Spinal cord (tissue), 10 donors: Measurements from ENCODE around the gene DLX2. TPM values are rescaled to one million over a fixed set of nuclear protein-coding genes. Genes with fewer than 3 reads are reported as not detected.

Experiments used
- DNase-seq, 6 donors: peaks; one replicate each; pipeline versions ENCODE4 v3.0.0 to v3.0.0-alpha.2; 2013 to 2015; ENCODE audit warnings: low spot score in 6 of 6, low read depth in 4 of 6
- H3K27ac ChIP-seq: one replicate; pipeline ENCODE4 v1.5.1; 2013; ENCODE audit warnings: low read depth, low read length, control low read depth
- H3K27me3 ChIP-seq: one replicate; pipeline ENCODE4 v1.6.1; 2013; ENCODE audit warnings: low read length; ENCODE audit not compliant: control insufficient read depth, insufficient read depth
- H3K36me3 ChIP-seq: one replicate; pipeline ENCODE4 v1.6.1; 2013; ENCODE audit warnings: low read length; ENCODE audit not compliant: control insufficient read depth, insufficient read depth
- H3K4me1 ChIP-seq: one replicate; pipeline ENCODE4 v1.6.1; 2013; ENCODE audit warnings: low read length; ENCODE audit not compliant: control insufficient read depth, insufficient read depth
- H3K4me3 ChIP-seq: one replicate; pipeline ENCODE4 v1.5.1; 2013; ENCODE audit warnings: low read depth, low read length, control low read depth
- H3K9me3 ChIP-seq: one replicate; pipeline ENCODE4 v1.6.1; 2013; ENCODE audit warnings: low read length; ENCODE audit not compliant: control insufficient read depth, insufficient read depth
- WGBS: methylation state at CpG from one replicate; pipeline ENCODE4 v1.1.5; 2013; ENCODE audit warnings: missing lambda C conversion rate; ENCODE audit not compliant: insufficient coverage; 5-methylcytosine and 5-hydroxymethylcytosine counted together
- polyA plus RNA-seq, 2 donors: library from polyadenylated mRNA; unstranded; fragments of 120-200 nt; gene quantifications; one replicate each; pipeline ENCODE4 v1.2.1, GENCODE V29; 2013; ENCODE audit not compliant: insufficient read length in 2 of 2
- total RNA-seq, 2 donors: library from RNA; depleted of rRNA in 1 of 2; stranded (reverse); fragments of 120-200 nt in 1 of 2; fragments of >200 nt in 1 of 2; gene quantifications; one replicate each; pipeline versions ENCODE4 v1.2.3 to v1.2.4, GENCODE V29; 2013 to 2014
- donor health status: healthy.

DLX2 gene
- total and polyA plus RNA-seq, 4 donors = 0.28 TPM; not detected in 3

DNA sequence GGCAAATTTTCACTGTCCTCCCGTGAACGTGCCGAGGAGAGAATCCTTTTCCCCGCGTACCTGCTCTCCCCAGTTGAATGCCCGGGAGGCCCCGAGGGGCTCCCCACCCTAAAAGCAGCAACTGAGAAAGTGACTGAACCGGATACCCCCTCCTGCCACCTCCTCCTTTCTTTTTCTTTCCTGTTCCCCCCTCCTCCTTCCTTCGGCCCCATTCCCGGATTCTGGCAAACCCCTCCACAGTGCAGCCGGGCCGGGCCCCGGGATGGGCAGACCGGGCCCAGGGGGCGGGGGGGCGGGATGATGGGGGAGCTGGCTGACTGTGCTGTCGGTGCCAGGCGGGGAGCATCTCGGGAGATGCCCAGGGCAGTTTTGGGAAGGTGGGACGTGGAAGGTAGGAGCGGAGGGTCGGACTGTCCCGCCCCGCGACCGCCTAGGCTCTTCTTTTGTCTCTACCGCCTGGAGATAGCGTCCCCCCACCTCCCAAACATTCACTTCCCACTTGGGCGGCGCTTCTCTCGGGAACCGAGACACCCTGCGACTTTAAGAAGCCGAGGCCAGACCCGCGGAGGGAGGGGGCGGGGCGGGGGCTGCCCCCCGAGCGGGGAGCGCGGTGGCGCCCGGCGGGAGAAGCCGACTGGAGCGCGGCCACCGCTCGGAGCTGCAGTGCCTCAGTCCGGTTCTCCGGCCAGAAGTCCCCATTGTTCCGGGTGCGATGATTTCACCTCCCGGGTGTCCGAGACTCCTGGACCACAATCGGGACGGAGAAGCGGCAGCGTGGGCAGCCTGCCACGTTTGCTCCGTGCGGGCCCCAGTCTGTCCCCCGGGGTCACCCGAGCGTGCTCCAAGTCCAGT, 8.2 kb downstream of the DLX2 start:
- no peak overlapping the region for H3K27ac ChIP-seq
- H3K4me3 ChIP-seq = peak overlapping the region; percentile 18
- DNase-seq = peak in 1 of 6 donors; percentile 45
- under 1% methylated on average over 62 of the region's 66 CpGs for WGBS
- H3K9me3 ChIP-seq = no peaks in the 10 kb centered on the region
- H3K27me3 ChIP-seq = peaks cover 98% of the 10 kb centered on the region
- H3K4me1 ChIP-seq = peaks cover 45% of the 10 kb centered on the region
- H3K36me3 ChIP-seq = no peaks in the 10 kb centered on the region

DNA sequence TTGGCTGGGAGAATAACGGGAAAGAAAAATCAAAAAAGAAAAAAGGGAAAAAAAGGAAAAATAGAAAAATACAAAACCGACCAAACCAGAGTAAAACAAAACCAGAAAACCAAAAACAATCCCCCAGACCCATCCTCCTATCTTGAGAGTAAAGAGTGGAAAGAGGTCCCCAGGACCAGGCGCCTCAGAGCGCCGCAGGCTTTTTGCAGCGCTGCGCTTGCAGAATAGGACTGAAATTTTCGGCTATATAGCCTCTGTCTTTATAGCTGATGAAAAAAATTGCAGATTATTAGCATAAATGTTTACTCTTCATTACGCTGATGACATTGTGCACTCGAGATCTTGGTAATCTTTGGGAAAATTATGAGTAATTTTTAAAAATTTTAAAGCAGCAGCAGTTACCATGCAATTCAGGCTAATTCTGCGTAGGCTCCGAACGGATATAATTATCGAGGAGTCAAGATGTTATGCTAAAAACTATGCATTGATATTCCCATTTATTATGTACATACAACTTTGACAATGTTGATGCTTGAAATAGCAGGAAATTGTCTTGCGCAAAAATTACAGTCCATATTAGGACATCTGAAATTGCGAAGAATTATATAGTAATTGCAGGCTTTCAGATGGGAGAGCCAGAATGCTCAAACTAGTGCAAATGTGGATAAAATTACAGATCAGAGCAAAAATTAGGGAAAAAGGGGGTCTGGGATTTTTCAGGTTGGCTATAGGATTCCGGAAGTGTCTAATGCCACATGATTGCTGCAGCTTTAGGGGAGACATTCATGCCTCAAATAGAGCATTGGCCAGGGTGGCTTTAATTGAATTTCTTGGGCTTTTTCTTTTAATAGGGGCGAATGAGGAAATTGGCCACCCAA, 9.0 kb downstream of the DLX2 start:
- Histone ChIP-seq H3K27me3 (peaks cover 98% of the 10 kb centered on the region), H3K36me3 (no peaks in the 10 kb centered on the region), H3K4me3 (no peak overlapping the region), H3K27ac (no peak overlapping the region), H3K4me1 (peaks cover 38% of the 10 kb centered on the region), H3K9me3 (no peaks in the 10 kb centered on the region)
- DNase-seq = peak in 2 of 6 donors; percentile 56 to 70
- 5% methylated on average over 3 of the region's 18 CpGs for WGBS

DNA sequence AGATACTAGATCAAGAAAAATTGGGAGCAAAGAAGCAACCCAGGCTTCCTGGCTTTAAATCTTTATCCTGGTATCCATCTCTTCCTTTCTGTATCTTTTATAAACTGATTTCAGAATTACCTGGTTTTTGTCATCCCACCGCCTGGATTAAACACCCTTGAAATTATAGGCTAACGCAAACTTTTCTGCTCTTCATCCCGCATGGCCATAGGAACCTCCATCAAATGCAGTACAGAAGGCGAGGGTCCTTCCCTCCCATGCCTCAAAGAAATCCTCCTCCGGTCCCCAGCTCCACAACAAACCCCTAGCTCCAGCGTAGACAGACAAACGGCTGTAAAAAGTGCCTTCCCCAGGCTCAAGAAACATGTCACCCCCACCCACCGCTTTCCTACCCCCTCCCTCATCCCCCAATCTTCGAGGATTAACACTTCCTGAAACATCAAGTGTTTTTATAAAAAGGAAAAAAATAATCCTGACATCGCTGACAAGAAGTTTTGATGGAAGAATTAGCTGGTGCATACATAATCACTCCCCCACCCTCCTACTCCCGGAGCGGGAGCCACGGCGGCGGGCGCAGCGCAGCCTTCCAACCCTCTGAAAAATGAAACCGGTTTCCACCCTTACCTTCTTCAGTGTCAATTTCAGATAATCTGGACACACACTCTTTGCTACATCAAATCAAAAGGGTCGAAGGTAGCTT, 9.8 kb downstream of the DLX2 start:
- Histone ChIP-seq H3K4me1 (peaks cover 45% of the 10 kb centered on the region), H3K27ac (no peak overlapping the region), H3K4me3 (no peak overlapping the region), H3K36me3 (no peaks in the 10 kb centered on the region), H3K27me3 (peaks cover 98% of the 10 kb centered on the region), H3K9me3 (no peaks in the 10 kb centered on the region)
- 2% methylated on average over 9 of the region's 19 CpGs for WGBS
- peak in 2 of 6 donors; percentile 30 to 39 for DNase-seq

DNA sequence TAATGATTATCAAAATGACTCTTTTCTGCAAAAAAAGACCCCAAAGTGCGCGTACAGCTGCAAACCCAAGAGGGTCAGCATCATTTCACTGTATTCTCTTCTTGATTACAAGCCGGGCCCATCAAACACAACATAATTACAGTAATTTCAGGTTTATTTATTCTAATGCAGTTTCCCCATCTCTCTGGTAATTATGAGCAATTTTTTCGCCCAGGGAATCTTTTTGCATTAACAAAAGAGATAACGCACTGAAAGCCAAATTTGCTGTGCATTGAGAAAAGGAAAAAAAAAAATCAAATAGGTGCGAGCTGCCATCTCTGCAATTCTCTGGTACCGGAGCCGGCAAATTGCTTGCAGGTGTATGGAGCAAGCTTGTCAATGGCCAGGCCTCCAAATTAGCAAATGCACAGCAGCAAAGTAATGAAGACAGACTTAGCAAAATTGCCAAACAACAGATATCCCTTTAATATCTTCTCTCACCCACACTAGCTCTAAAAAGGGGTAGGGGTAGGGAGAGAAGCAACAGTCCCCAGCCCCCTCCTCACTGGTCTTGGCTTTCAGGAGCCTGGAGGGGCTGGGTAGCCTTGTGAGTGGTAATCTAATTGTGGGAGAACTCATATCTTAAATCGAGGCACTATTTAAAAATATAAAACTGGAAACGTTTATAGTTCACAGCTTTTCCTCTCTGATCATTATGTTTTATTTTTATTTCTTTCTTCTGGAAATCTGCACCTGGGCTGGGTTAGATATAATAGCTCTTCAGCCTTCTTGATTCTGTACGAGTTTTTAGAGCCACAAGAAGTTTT, 10.7 kb downstream of the DLX2 start:
- Histone ChIP-seq H3K36me3 (no peaks in the 10 kb centered on the region), H3K4me1 (peaks cover 44% of the 10 kb centered on the region), H3K27ac (no peak overlapping the region), H3K9me3 (no peaks in the 10 kb centered on the region), H3K4me3 (no peak overlapping the region), H3K27me3 (peaks cover 98% of the 10 kb centered on the region)
- DNase-seq = peak in 2 of 6 donors; percentile 60 to 70
- WGBS = 5% methylated on average over 3 of the region's 11 CpGs

DNA sequence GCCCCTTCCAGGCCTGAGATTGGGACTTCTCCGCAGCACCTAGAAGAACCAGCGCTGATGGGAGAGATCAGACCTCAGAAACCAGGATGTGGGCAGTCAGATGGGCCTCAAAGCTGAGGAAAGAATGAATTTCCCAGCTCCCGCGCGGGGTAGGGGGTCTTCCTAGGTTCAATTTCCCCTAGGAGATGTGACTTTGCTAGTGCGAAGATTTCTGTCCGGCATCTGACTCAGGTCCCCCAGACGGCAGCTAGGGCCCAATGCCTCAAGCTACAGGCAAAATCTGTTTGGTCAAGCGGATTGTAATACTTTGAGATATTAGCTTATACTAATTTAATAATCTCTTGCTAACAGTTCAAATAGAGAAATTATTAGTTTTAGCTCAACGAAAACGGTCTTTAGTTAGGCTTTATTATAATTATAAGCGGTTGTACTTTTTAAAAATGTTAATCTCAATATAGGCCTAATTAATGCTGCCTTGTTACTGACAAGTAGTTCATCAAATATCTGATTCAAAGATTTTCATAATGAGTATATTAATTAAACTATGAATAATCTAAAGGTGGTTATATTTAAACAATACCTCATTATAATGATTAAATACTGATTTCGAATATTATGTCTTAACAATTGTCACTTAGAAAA, 11.6 kb downstream of the DLX2 start:
- H3K4me3 ChIP-seq = no peak overlapping the region
- H3K9me3 ChIP-seq = no peaks in the 10 kb centered on the region
- 0% methylated on average over 2 of the region's 13 CpGs for WGBS
- peak in 2 of 6 donors; percentile 40 to 41 for DNase-seq
- no peaks in the 10 kb centered on the region for H3K36me3 ChIP-seq
- H3K4me1 ChIP-seq = peaks cover 44% of the 10 kb centered on the region
- H3K27me3 ChIP-seq = peaks cover 98% of the 10 kb centered on the region
- no peak overlapping the region for H3K27ac ChIP-seq

DNA sequence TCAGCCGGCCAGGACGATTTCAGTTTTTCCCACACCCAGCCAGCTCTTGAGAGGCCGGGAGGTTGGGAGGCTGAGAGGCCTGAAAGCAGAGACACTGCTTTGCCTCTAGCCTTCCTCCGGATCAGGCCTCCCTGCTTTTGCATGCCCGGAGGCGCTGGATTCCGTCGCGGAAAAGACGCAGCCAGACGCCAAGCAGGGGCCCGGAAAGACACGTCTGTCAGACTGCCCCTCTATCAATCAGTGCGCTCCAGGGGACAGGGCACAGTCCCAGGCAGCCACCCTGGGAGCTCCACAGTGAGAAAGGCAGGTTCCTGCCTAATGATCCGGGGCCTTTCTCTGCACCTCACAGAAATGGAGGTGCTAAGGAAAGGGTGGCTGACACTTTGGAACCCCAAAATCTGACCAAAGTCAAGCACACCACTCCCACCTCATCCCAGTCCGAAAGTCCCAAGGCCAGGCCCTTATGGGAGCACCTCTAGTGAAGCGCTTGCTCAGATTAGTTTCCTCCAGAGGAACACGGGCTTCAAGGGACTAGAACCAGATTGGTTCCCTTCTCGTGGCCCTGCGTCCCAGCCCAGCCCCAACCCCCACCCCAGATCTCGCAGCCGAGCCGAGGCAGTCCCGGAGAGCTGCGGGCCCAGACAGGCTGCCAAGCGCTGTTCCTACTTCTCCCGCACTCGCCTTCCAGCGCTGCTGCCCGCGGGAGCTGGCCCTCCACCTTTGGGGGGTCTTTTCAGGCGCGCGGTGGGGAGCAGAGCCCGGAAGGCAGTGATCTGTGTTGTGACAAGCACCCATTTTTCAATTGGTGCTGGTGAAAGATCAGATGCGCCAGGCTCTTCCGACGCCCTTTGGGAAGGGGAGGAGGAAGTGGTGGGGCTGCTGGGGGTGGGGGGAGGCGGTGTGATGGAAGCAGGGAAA, 12.4 kb downstream of the DLX2 start:
- H3K4me1 ChIP-seq = peaks cover 44% of the 10 kb centered on the region
- H3K4me3 ChIP-seq = no peak overlapping the region
- peaks cover 98% of the 10 kb centered on the region for H3K27me3 ChIP-seq
- no peak overlapping the region for H3K27ac ChIP-seq
- DNase-seq = peak in 2 of 6 donors; percentile 5 to 20
- 2% methylated on average over 37 of the region's 39 CpGs for WGBS
- no peaks in the 10 kb centered on the region for H3K36me3 ChIP-seq
- no peaks in the 10 kb centered on the region for H3K9me3 ChIP-seq

DNA sequence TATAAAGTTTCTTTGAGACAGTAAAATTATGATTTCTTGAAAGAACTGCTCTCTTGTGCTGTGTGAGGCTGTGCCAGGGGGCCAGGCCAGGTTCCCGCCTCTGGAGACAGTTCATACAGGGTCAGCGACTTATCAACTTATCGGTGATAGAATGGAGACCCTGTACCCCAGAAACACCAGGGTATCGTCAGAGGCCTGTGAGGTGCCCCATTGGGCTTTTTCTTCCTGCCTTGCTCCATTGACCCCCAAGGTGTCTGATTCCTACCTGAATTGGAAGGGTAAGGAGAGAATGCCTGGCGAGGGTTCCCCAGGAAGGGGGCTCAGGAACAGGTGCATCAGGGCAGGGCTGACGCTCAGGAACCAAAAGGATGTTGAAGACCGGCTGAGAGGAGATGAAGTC, 13.1 kb downstream of the DLX2 start:
- 16% methylated on average over 6 of the region's 7 CpGs for WGBS
- Histone ChIP-seq H3K27me3 (peaks cover 98% of the 10 kb centered on the region), H3K36me3 (no peaks in the 10 kb centered on the region), H3K9me3 (no peaks in the 10 kb centered on the region), H3K4me1 (peaks cover 44% of the 10 kb centered on the region), H3K4me3 (no peak overlapping the region), H3K27ac (no peak overlapping the region)
- peak in 1 of 6 donors; percentile 2 for DNase-seq

DNA sequence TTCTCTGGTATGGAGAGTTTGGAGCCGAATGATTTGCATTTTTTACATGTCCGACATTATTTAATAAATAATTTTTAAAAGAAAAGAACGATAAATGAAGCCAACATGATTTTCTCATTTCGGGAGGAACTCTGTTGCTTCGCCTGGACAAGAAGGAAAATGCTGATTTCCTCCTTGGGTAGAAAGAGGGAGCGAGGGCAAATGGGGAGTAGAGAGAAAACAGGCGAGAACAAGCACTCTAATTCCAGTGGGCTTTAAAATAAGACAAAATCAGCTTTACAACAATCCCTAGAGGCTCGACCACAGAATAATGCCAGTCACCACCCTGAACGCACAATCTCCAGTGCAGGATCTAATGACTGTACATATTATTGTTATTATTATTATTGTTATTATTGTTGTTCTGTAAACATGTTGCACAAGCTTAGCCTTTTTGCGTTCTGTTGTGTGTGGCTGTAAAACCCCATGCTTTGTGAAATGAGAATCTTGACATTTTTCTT, 13.6 kb downstream of the DLX2 start:
- no peaks in the 10 kb centered on the region for H3K9me3 ChIP-seq
- H3K4me1 ChIP-seq = peaks cover 44% of the 10 kb centered on the region
- DNase-seq = peak in 1 of 6 donors; percentile 35
- no peak overlapping the region for H3K27ac ChIP-seq
- peaks cover 98% of the 10 kb centered on the region for H3K27me3 ChIP-seq
- H3K36me3 ChIP-seq = no peaks in the 10 kb centered on the region
- H3K4me3 ChIP-seq = no peak overlapping the region
- WGBS = 0% methylated on average over 1 of the region's 10 CpGs
